VCaP (cell line): Measurements from ENCODE around the gene CCNG2.

ENCODE experiments used
- H3K27ac ChIP-seq: fragments of 450-650 bp; 2 replicates; pipeline ENCODE4 v1.5.1; 2017
- TF ChIP-seq, protein P1 (sequence below): fragments of 450-650 bp; conservative IDR thresholded peaks from 2 replicates; pipeline ENCODE4 v1.5.1; 2017; ENCODE audit warnings: mild to moderate bottlenecking, moderate library complexity

The CCNG2 gene

DNA sequence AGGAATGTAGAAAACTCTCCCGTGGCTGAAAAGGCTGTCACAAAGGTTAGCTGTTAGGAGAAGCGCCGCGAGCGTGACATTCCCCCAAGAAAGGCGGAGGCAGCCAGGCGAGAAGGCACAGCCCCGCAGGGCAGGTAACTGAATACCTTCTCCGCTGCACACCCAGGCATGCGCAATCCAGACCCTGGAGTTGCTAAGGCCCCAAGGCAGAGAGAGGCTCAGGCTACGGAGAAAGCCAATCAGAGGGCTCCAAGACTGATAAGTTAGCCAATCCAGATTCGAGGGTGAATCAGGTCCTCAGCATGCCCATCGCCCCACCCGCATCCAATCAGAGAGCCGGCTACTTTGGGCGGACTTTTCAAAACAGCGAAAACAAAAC lies 485 bp upstream of the CCNG2 start:
- TF ChIP-seq, protein P1, sequence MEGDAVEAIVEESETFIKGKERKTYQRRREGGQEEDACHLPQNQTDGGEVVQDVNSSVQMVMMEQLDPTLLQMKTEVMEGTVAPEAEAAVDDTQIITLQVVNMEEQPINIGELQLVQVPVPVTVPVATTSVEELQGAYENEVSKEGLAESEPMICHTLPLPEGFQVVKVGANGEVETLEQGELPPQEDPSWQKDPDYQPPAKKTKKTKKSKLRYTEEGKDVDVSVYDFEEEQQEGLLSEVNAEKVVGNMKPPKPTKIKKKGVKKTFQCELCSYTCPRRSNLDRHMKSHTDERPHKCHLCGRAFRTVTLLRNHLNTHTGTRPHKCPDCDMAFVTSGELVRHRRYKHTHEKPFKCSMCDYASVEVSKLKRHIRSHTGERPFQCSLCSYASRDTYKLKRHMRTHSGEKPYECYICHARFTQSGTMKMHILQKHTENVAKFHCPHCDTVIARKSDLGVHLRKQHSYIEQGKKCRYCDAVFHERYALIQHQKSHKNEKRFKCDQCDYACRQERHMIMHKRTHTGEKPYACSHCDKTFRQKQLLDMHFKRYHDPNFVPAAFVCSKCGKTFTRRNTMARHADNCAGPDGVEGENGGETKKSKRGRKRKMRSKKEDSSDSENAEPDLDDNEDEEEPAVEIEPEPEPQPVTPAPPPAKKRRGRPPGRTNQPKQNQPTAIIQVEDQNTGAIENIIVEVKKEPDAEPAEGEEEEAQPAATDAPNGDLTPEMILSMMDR = no peak
- H3K27ac ChIP-seq = peak overlapping the region; percentile 96

DNA sequence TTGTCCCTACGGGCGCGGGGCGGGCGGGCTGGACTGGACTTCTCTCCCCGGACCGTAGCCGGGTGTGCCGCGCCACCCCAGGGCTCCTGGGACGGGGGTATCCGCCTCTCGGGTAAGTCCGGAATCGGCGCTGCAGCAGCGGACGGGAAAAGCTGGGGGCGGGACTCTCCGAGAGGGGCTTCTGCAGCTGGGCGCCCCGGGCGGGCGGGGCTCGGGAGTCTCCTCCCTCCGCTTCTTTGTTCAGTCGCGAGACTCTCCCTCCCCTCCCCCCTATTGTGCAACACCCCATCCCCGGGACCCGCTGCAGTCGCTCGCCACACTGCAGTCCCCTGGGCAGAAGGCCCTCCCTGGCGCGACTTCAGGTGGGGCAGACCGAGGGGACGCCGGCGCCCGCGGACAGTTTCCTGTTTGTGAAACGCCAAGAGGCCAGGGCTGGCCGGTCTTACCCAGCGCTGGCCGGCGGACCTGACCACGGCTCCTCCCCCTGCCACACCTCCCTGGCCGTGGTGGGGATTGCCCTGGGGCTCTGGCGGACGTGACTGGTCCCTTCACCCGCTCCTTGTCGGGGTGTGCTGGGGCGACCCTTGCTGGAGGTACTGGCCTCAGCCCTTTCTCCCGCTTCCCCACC lies 966 bp downstream of the CCNG2 start:
- H3K27ac ChIP-seq = peak overlapping the region; percentile 96
- TF ChIP-seq, protein P1 = no peak

DNA sequence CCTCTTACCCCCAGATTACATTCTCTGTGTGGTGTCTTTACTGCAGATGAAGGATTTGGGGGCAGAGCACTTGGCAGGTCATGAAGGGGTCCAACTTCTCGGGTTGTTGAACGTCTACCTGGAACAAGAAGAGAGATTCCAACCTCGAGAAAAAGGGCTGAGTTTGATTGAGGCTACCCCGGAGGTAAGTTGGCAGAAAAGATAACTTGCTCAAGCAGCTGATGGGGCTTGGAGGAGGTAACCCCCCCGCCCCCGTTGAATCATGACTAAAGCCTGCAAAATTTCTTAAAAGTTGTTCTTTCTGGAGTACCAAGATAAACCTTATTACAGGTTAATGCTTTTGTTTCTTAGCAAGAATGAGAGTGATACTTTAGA lies 1.5 kb downstream of the CCNG2 start:
- peak overlapping the region; percentile 96 for H3K27ac ChIP-seq
- TF ChIP-seq, protein P1 = no peak

DNA sequence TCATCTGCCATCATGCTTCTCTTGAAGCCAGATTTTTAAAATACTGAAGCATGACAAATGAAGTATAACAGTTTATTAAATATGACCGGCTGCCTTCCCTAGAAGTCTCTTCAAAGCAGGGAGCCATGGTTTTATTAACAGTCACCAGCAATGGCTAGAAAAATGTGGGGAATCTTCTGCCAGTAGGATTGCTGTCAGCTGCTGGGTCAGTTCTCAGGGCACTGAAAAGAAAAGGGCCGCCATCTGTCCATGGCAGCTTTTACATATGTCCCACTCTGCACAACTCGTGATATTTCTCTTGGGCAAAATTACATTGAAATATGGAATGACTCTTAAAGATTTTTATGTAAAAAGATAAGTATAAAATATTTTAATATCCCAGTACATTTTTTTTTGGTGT lies 2.8 kb downstream of the CCNG2 start:
- no peak overlapping the region for H3K27ac ChIP-seq
- TF ChIP-seq, protein P1 = no peak

DNA sequence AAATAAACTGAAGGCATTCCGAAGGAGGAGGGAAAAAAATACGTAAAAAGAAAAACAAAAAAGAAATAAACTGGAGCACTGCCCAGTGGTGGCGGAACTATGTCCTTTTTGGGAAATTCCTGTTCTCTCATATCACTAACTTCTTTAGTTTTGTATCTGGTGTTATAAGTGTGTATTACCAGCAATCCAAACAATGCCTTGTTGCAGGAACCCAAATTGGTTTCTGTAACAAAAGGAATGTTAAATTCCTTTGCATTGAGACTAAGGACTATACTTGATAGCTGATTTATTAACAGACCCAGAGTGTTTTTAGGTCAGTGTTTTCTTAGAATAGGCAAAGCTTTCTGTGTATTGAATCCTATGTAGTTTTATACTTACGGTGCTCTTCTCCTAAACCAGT lies 6.6 kb downstream of the CCNG2 start:
- no peak overlapping the region for H3K27ac ChIP-seq
- TF ChIP-seq, protein P1 = no peak

DNA sequence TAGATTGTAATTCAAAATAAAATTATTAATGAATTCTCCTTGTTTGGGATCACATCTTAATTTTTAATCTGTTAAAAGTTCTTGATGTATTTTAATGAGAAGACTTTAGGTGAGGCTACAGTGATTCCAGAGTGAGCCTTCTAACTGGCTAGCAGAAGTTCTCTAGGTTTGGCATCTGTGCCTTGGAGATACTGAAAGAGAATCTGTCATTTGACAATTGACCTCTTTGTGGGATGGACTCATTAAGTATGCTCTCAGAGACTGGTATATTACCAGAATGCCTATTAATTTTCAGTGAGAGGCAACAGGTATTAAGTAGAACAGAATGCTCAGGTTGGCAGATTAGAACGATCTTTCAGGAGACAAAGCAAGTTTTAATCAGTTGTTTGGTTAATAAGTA lies 10.2 kb downstream of the CCNG2 start:
- H3K27ac ChIP-seq = no peak overlapping the region
- TF ChIP-seq, protein P1 = no peak

DNA sequence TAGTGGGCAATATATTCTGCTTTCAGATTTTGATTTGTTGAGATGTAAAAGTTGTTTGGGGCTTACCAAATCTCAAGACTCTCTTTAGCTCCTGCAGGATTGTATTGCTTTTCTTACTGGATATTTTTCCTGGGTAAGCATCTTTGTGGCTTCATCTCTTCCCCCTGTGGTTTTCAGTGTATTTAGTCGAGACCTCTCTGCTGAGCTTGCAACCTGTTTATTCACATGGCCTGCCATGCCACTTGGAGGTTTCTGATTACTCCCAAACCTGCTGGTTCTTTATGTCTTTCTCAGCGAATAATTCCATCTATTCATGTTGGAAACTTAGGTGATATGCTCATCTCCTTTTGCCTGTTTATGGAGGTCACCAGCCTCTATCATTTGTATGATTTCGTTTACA lies 10.9 kb downstream of the CCNG2 start:
- no peak overlapping the region for H3K27ac ChIP-seq
- TF ChIP-seq, protein P1 = no peak
